Spinal cord (tissue), 10 donors: ENCODE results near the gene NFATC2IP. TPM values are rescaled to one million over a fixed set of nuclear protein-coding genes. Genes with fewer than 3 reads are reported as not detected.
"Not testable (repeated sequence)": the region's sequence is repeated elsewhere in the genome, so short reads cannot be mapped to it uniquely, and the experiment has no call there.

ENCODE experiments used
- DNase-seq, 6 donors: peaks; one replicate each; pipeline versions ENCODE4 v3.0.0 to v3.0.0-alpha.2; 2013 to 2015; ENCODE audit warnings: low spot score in 6 of 6, low read depth in 4 of 6
- H3K27ac ChIP-seq: one replicate; pipeline ENCODE4 v1.5.1; 2013; ENCODE audit warnings: low read depth, low read length, control low read depth
- H3K27me3 ChIP-seq: one replicate; pipeline ENCODE4 v1.6.1; 2013; ENCODE audit warnings: low read length; ENCODE audit not compliant: control insufficient read depth, insufficient read depth
- H3K36me3 ChIP-seq: one replicate; pipeline ENCODE4 v1.6.1; 2013; ENCODE audit warnings: low read length; ENCODE audit not compliant: control insufficient read depth, insufficient read depth
- H3K4me1 ChIP-seq: one replicate; pipeline ENCODE4 v1.6.1; 2013; ENCODE audit warnings: low read length; ENCODE audit not compliant: control insufficient read depth, insufficient read depth
- H3K4me3 ChIP-seq: one replicate; pipeline ENCODE4 v1.5.1; 2013; ENCODE audit warnings: low read depth, low read length, control low read depth
- H3K9me3 ChIP-seq: one replicate; pipeline ENCODE4 v1.6.1; 2013; ENCODE audit warnings: low read length; ENCODE audit not compliant: control insufficient read depth, insufficient read depth
- WGBS: methylation state at CpG from one replicate; pipeline ENCODE4 v1.1.5; 2013; ENCODE audit warnings: missing lambda C conversion rate; ENCODE audit not compliant: insufficient coverage; 5-methylcytosine and 5-hydroxymethylcytosine counted together
- polyA plus RNA-seq, 2 donors: library from polyadenylated mRNA; unstranded; fragments of 120-200 nt; gene quantifications; one replicate each; pipeline ENCODE4 v1.2.1, GENCODE V29; 2013; ENCODE audit not compliant: insufficient read length in 2 of 2
- total RNA-seq, 2 donors: library from RNA; depleted of rRNA in 1 of 2; stranded (reverse); fragments of 120-200 nt in 1 of 2; fragments of >200 nt in 1 of 2; gene quantifications; one replicate each; pipeline versions ENCODE4 v1.2.3 to v1.2.4, GENCODE V29; 2013 to 2014
- donor health status: healthy.

Gene NFATC2IP
- total and polyA plus RNA-seq, 4 donors = 26.3 to 70.8 (median 32.0) TPM

GRCh38 chr16:28935346-28935745 lies 15.4 kb upstream of the NFATC2IP start:
- H3K36me3 ChIP-seq = no peaks in the 10 kb centered on the region
- H3K27ac ChIP-seq = no peak overlapping the region
- no peak overlapping the region for H3K4me3 ChIP-seq
- no peak for DNase-seq
- 93% methylated on average over 3 of the region's 4 CpGs for WGBS
- no peaks in the 10 kb centered on the region for H3K9me3 ChIP-seq
- peaks cover 6% of the 10 kb centered on the region for H3K4me1 ChIP-seq
- H3K27me3 ChIP-seq = no peaks in the 10 kb centered on the region

DNA sequence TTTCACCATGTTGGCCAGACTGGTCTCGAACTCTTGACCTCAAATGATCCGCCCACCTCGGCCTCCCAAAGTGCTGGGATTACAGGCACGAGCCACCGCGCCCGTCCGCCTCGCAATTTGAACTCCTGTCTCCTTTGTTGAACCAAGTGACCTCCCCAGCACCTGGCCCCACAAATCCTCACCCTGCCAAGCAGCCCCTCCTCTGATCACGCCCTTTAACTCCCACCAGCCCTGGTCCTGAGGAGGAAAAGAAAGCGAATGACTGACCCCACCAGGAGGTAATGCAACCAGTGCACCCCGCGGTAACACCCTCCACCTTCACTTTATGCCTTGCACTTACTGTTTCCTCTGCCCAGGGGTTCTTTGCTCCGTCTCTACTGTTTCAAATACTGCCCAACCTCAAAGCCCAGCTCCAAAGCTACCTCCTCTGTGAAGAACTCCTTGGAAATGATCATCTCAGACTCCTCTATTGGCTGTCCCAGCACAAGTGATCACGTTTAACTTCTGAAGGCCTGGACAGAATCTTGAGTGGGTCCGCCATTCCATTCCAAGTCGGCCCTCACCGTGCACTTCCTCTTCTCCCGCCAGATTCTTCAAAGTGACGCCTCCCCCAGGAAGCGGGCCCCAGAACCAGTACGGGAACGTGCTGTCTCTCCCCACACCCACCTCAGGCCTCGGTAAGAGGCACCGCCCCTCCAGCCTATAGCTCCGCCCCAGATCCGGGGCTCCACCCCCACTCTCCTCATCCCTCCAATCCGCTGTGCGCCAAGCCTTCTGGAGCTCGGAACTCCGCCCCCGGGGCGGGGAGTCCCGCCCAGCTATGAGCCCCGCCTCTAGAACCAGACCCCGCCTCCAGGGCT lies 14.6 kb upstream of the NFATC2IP start:
- Histone ChIP-seq H3K36me3 (no peaks in the 10 kb centered on the region), H3K27me3 (no peaks in the 10 kb centered on the region), H3K4me3 (peak overlapping the region; percentile 24), H3K4me1 (peaks cover 6% of the 10 kb centered on the region), H3K9me3 (no peaks in the 10 kb centered on the region), H3K27ac (no peak overlapping the region)
- 20% methylated on average over 35 of the region's 36 CpGs for WGBS
- peak in 2 of 6 donors; percentile 71 to 76 for DNase-seq

DNA sequence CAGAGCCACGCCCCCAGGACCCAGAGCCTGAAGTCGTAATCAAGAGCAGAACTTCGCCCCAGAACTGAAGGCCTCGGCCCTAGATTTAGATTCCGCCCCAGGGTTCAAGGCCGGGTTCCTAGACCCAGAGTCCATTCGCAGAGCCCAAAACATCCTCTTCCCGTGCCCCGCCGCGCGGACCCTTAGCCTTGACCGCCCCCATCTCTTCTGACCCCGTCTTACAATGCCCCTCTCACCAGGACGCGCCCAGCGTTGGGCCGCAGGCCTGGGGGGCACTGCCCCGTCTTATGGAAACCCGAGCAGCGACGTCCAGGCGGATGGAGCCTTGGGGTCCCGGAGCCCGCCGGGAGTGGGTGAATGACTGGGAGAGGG lies 14.0 kb upstream of the NFATC2IP start:
- Histone ChIP-seq H3K9me3 (no peaks in the 10 kb centered on the region), H3K36me3 (no peaks in the 10 kb centered on the region), H3K27me3 (no peaks in the 10 kb centered on the region), H3K4me3 (no peak overlapping the region), H3K27ac (no peak overlapping the region), H3K4me1 (peaks cover 6% of the 10 kb centered on the region)
- 60% methylated on average over 19 of the region's 26 CpGs for WGBS
- no peak for DNase-seq

DNA sequence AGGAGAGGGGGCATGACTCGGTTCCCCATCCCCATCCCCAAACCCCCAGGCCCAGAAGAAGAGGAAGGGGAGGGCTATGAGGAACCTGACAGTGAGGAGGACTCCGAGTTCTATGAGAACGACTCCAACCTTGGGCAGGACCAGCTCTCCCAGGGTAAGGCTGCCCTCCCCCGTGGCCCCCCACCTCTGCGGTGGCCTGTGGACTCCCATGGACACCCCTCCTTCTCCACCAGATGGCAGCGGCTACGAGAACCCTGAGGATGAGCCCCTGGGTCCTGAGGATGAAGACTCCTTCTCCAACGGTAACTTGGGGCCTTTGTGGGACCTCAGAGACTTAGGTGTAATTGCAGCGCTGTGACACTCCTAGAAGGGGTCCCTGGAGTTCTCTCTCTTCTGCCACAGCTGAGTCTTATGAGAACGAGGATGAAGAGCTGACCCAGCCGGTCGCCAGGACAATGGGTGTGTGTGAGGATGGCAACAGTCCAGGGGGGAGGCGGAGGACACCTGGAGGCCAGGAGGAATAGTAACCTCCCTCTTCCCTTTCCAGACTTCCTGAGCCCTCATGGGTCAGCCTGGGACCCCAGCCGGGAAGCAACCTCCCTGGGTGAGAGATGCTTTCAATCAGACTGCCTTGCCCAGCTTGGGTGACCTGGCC lies 13.4 kb upstream of the NFATC2IP start:
- 82% methylated on average over 6 of the region's 14 CpGs for WGBS
- H3K4me3 ChIP-seq = no peak overlapping the region
- H3K4me1 ChIP-seq = peaks cover 6% of the 10 kb centered on the region
- no peaks in the 10 kb centered on the region for H3K27me3 ChIP-seq
- no peak overlapping the region for H3K27ac ChIP-seq
- no peaks in the 10 kb centered on the region for H3K9me3 ChIP-seq
- no peak for DNase-seq
- H3K36me3 ChIP-seq = no peaks in the 10 kb centered on the region

GRCh38 chr16:28938721-28939120 lies 12.0 kb upstream of the NFATC2IP start:
- Histone ChIP-seq H3K4me3 (no peak overlapping the region), H3K27me3 (no peaks in the 10 kb centered on the region), H3K4me1 (peaks cover 6% of the 10 kb centered on the region), H3K36me3 (no peaks in the 10 kb centered on the region), H3K27ac (no peak overlapping the region), H3K9me3 (no peaks in the 10 kb centered on the region)
- 71% methylated on average over 5 of the region's 7 CpGs for WGBS
- no peak for DNase-seq

DNA sequence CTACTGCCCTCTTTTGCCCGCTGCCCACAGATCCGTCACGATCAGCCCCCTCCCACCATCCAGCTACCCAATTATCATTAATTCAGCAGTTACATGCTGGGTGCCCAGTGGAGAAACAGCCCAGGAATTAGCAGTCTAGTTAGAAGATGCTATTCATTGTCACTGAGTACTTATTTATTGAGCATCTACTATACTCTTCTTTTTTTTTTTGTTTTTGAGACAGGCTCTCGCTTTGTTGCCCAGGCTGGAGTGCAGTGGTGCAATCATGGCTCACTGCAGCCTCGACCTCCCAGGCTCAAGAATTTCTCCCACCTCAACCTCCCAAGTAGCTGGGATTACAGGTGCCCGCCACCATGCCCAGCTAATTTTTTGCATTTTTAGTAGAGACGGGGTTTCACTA lies 10.9 kb upstream of the NFATC2IP start:
- DNase-seq, H3K4me1 ChIP-seq, H3K27ac ChIP-seq, H3K4me3 ChIP-seq, H3K27me3 ChIP-seq, H3K9me3 ChIP-seq, H3K36me3 ChIP-seq: not testable (repeated sequence)
- 81% methylated on average over 4 of the region's 7 CpGs for WGBS

DNA sequence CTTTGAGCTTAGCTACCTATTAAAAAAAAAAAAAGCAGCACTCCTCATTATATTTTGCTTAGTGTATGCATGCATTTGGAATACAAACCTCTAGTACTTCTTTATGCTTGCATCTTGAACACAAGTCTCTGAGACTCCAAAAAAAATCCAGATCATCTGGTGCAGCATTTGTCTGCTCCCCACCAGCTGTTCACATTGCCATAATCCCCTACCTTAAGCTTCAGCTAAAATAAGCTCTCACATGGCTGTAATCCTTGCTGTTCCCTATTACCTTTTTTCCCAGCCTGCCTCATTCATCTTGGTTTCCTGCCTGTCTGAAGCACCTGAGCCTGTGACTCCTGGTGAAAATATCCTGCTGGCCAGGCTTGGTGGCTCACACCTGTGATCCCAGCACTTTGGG lies 7.5 kb upstream of the NFATC2IP start:
- Histone ChIP-seq H3K36me3 (no peaks in the 10 kb centered on the region), H3K27ac (no peak overlapping the region), H3K27me3 (no peaks in the 10 kb centered on the region), H3K4me1 (peaks cover 10% of the 10 kb centered on the region), H3K4me3 (no peak overlapping the region), H3K9me3 (no peaks in the 10 kb centered on the region)
- DNase-seq = no peak

DNA sequence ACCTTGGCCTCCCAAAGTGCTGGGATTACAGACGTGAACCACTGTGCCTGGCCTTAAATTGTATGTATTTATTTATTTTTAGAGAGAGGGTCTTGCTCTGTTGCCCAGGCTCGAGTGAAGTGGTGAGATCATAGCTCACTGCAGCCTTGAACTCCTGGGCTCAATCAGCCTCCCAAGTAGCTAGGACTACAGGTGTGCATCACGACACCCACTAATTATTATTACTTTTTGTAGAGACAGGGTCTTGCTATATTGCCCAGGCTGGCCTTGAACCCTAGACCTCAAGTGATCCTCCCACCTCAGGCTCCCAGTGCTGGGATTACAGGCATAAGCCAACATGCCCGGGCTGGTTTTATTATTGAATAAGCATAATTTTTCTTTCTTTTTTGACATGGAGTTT lies 4.1 kb upstream of the NFATC2IP start:
- Histone ChIP-seq H3K4me3 (no peak overlapping the region), H3K27ac (no peak overlapping the region), H3K27me3 (no peaks in the 10 kb centered on the region), H3K36me3 (no peaks in the 10 kb centered on the region), H3K4me1 (peaks cover 20% of the 10 kb centered on the region), H3K9me3 (no peaks in the 10 kb centered on the region)
- DNase-seq = no peak
- no CpG with 5 or more reads among the region's 4 CpGs for WGBS

- H3K27ac ChIP-seq = no peak overlapping the region
- no peaks in the 10 kb centered on the region for H3K9me3 ChIP-seq
- no peak for DNase-seq
- H3K36me3 ChIP-seq = peaks cover 30% of the 10 kb centered on the region
- WGBS = under 1% methylated on average over 17 of the region's 17 CpGs
- peak overlapping the region; percentile 55 for H3K4me3 ChIP-seq
- H3K27me3 ChIP-seq = no peaks in the 10 kb centered on the region
- peaks cover 15% of the 10 kb centered on the region for H3K4me1 ChIP-seq
Observed at GRCh38 chr16:28951410-28951943, 740 bp downstream of the NFATC2IP start.

- Histone ChIP-seq H3K27ac (no peak overlapping the region), H3K4me1 (no peaks in the 10 kb centered on the region), H3K9me3 (no peaks in the 10 kb centered on the region), H3K27me3 (no peaks in the 10 kb centered on the region), H3K36me3 (peaks cover 72% of the 10 kb centered on the region), H3K4me3 (no peak overlapping the region)
- WGBS = 100% methylated on average over 1 of the region's 9 CpGs
- DNase-seq = no peak
Observed at GRCh38 chr16:28958216-28958615, 7.5 kb downstream of the NFATC2IP start.
